Common myeloid progenitor, CD34-positive (primary cell): ENCODE data around the gene TMEM131.

Experiments
- CTCF ChIA-PET: fragments of 350-600 bp; sonication (Branson Sonifier 250); formaldehyde crosslinking; loops from one replicate; lab custom pipeline; 2021; ENCODE audit warnings: antibody characterized with exemption; lab: Charles Lee
- POLR2A ChIA-PET: fragments of 350-600 bp; sonication (Branson Sonifier 250); formaldehyde crosslinking; loops from one replicate; lab custom pipeline; 2021; ENCODE audit warnings: antibody characterized with exemption; lab: Charles Lee
- DNase-seq, 3 donors: peaks; one replicate each; pipeline versions ENCODE4 v3.0.0 to v3.0.0-alpha.2; 2013
- H3K27ac ChIP-seq, 2 experiments: 1 replicate in 1 of 2; 2 replicates in 1 of 2; pipeline ENCODE4 v1.7.0; 2013; ENCODE audit warnings: inconsistent platforms in 2 of 2, low read length in 2 of 2, mild to moderate bottlenecking in 2 of 2, low read depth in 1 of 2, moderate library complexity in 1 of 2; ENCODE audit not compliant: severe bottlenecking in 2 of 2, insufficient read depth in 1 of 2, poor library complexity in 1 of 2
- H3K27me3 ChIP-seq, 5 experiments: replicated peaks in 2 of 5; 1 replicate in 3 of 5; 2 replicates in 2 of 5; pipeline versions ENCODE4 v1.6.1 to v1.7.0; 2013; ENCODE audit warnings: low read length in 4 of 5, mild to moderate bottlenecking in 2 of 5, moderate library complexity in 2 of 5, inconsistent platforms in 1 of 5; ENCODE audit not compliant: insufficient read depth in 5 of 5, control insufficient read depth in 4 of 5
- H3K36me3 ChIP-seq, 4 experiments: 1 replicate in 2 of 4; 2 replicates in 2 of 4; pipeline versions ENCODE4 v1.6.1 to v1.7.0; 2013; ENCODE audit warnings: low read length in 3 of 4, control low read depth in 1 of 4, mild to moderate bottlenecking in 1 of 4; ENCODE audit not compliant: control insufficient read depth in 4 of 4, insufficient read depth in 4 of 4
- H3K4me1 ChIP-seq, 4 experiments: 1 replicate in 3 of 4; 2 replicates in 1 of 4; pipeline versions ENCODE4 v1.6.1 to v1.7.1; 2013; ENCODE audit warnings: low read length in 3 of 4, mild to moderate bottlenecking in 3 of 4, control low read depth in 1 of 4, inconsistent platforms in 1 of 4, moderate library complexity in 1 of 4; ENCODE audit not compliant: control insufficient read depth in 4 of 4, insufficient read depth in 4 of 4; ENCODE audit errors: control extremely low read depth in 1 of 4
- H3K4me3 ChIP-seq, 7 experiments: 1 replicate in 4 of 7; 2 replicates in 3 of 7; pipeline versions ENCODE4 v1.5.1 to v1.7.0; 2013; ENCODE audit warnings: mild to moderate bottlenecking in 7 of 7, low read length in 6 of 7, moderate library complexity in 6 of 7, inconsistent platforms in 2 of 7, low read depth in 2 of 7, control low read depth in 1 of 7; ENCODE audit not compliant: insufficient read depth in 4 of 7, control insufficient read depth in 1 of 7; ENCODE audit errors: extremely low read depth in 1 of 7
- H3K9me3 ChIP-seq, 5 experiments: 1 replicate in 4 of 5; 2 replicates in 1 of 5; pipeline versions ENCODE4 v1.6.1 to v1.7.1; 2013; ENCODE audit warnings: low read length in 4 of 5, mild to moderate bottlenecking in 2 of 5, inconsistent platforms in 1 of 5, low read depth in 1 of 5, moderate library complexity in 1 of 5; ENCODE audit not compliant: control insufficient read depth in 4 of 5, insufficient read depth in 2 of 5; ENCODE audit errors: control extremely low read depth in 1 of 5
- WGBS: methylation state at CpG from one replicate; pipeline ENCODE4 v1.1.5; 2013; ENCODE audit not compliant: insufficient coverage; 5-methylcytosine and 5-hydroxymethylcytosine counted together

Gene TMEM131

DNA sequence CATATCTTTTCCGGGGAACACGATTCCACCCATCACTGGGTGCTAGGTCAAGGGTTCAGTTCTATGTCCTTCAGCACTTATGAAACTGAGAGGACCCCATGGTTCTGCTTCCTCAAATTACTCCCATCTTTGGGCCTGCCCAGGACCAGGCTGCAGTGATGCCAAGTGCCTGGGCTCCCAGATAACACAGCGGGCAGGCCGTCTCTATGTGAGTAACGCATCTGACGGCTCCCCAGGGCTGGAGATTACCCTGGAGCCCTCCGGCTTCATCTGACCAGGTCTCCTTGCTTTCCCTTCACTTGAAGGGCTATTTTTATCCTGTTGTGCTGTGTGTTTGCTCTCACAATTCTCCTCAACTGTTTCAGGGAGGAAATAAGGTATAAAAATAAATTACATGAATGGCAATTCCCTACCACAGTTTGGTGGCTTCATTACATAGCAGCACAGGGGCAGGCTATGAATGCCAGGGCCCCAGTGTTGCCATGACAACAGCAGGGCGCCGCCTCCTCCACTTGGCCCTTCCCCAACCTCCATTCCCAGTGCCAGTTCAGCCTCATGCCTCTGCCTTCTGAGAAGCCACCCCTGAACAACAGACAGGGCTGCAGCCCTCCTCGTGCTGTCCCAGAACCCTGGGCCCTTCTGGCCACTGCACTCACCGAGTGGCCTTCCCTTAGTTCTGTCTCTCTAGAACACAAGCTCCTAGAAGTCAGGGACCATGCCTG lies 25.4 kb upstream of the TMEM131 start:
- Histone ChIP-seq H3K4me1 (peaks cover 0 to 4% (median 2%) of the 10 kb centered on the region in 4 experiments), H3K4me3 (no peak overlapping the region), H3K36me3 (no peaks in the 10 kb centered on the region), H3K27ac (no peak overlapping the region), H3K9me3 (peaks cover 0 to 2% (median 0%) of the 10 kb centered on the region in 5 experiments), H3K27me3 (no peaks in the 10 kb centered on the region)
- POLR2A ChIA-PET: no interaction called here
- no peak for DNase-seq
- CTCF ChIA-PET: interaction anchor here (1.8 kb wide), 1 partner anchor 16 kb away, joined by 3 read pairs; no protein-coding TSS in a partner anchor
- 93% methylated on average over 10 of the region's 11 CpGs for WGBS

DNA sequence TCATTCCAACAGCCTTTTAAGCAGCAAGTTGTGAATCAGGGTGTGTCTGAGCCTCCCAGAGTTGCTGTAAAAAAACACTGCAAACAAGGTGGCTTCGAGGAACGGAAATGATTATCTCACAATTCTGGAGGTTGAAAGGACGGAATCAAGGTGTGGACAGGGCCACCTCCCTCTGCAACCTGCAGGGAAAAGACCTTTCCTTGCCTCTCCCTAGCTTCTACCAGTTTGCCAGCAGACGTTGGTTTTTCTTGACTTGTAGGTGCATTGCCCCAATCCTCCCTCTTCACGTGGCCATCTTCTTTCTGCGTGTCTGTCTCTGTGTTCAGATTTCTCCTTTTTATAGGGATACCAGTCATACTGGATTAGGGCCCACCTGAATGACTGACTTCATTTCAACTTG lies 24.8 kb upstream of the TMEM131 start:
- no peak for DNase-seq
- H3K36me3 ChIP-seq: no peaks in the 10 kb centered on the region
- ChIA-PET CTCF (no interaction called here), POLR2A (no interaction called here)
- no peak overlapping the region for H3K27ac ChIP-seq
- no peaks in the 10 kb centered on the region for H3K4me1 ChIP-seq
- no peaks in the 10 kb centered on the region for H3K27me3 ChIP-seq
- H3K4me3 ChIP-seq: no peak overlapping the region
- WGBS: 98% methylated on average over 6 of the region's 6 CpGs
- peaks cover 0 to 2% (median 0%) of the 10 kb centered on the region in 5 experiments for H3K9me3 ChIP-seq

- CTCF ChIA-PET: interaction anchor here (0.9 kb wide), 1 partner anchor 20 kb away, joined by 3 read pairs; no protein-coding TSS in a partner anchor
- DNase-seq: no peak
- Histone ChIP-seq H3K27ac (no peak overlapping the region), H3K4me3 (no peak overlapping the region), H3K9me3 (peaks cover 0 to 2% (median 0%) of the 10 kb centered on the region in 5 experiments), H3K27me3 (no peaks in the 10 kb centered on the region), H3K36me3 (no peaks in the 10 kb centered on the region), H3K4me1 (peaks cover 0 to 4% (median 0%) of the 10 kb centered on the region in 4 experiments)
- 92% methylated on average over 4 of the region's 7 CpGs for WGBS
- POLR2A ChIA-PET: no interaction called here
Observed at GRCh38 chr2:98016908-98017670, 21.3 kb upstream of the TMEM131 start.

- Histone ChIP-seq H3K4me3 (no peak overlapping the region), H3K4me1 (peaks cover 0 to 4% (median 0%) of the 10 kb centered on the region in 4 experiments), H3K27me3 (no peaks in the 10 kb centered on the region), H3K36me3 (no peaks in the 10 kb centered on the region), H3K27ac (no peak overlapping the region), H3K9me3 (peaks cover 0 to 2% (median 0%) of the 10 kb centered on the region in 5 experiments)
- POLR2A ChIA-PET: no interaction called here
- no peak for DNase-seq
- CTCF ChIA-PET: interaction anchor here (1.2 kb wide), 1 partner anchor 15 kb away, joined by 3 read pairs; no protein-coding TSS in a partner anchor
- WGBS: 50% methylated on average over 1 of the region's 1 CpG
Observed at GRCh38 chr2:98015671-98016070, 19.9 kb upstream of the TMEM131 start.

DNA sequence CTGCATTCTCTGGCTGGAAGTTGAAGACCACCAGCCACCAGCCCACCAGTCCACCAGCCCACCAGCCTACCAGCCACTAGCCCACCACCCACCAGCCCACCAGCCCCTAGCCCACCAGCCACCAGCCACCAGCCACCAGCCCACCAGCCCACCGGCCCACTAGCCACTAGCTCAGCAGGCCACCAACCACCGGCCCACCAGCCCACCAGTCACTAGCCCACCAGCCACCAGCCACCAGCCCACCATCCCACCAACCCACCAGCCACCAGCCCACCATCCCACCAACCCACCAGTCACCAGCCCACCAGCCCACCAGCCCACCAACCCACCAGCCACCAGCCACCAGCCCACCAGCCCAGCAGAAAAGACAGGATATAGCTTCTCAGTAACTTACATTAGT lies 18.6 kb upstream of the TMEM131 start:
- ChIA-PET CTCF (no interaction called here), POLR2A (no interaction called here)
- DNase-seq: no peak
- Histone ChIP-seq H3K36me3 (no peaks in the 10 kb centered on the region), H3K4me3 (no peak overlapping the region), H3K27ac (no peak overlapping the region), H3K4me1 (peaks cover 0 to 4% (median 0%) of the 10 kb centered on the region in 4 experiments), H3K27me3 (no peaks in the 10 kb centered on the region), H3K9me3 (no peaks in the 10 kb centered on the region)
- WGBS: no CpG with 5 or more reads among the region's 2 CpGs

DNA sequence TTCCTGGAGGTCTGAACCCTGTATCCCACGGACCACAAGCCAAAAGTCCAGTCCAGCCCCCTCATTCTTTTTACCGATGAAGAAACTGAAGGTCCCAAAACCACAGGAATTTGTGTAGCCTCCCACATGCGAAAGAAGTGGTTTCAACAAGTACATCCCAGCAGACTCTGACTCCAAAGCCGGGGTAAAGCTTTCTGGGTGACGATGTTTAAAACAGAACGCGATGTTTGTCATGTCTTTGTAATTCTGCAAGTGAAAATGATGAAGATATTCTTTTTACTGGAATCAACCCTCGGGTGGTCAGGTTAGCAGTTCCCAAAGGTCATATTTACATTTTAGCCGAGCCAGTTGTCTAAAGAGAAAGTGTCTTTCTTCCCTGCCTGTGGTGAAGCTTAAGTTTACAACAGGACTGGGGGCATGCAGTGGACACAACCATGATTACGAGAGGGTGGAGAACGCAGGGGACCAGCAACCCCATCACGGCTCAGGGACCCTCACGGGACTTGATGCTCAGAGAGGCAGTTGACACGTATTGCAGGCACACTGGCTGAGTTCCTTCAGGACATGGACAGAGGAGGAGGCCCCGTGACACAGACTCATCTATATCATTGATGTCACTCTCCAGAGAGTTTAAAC lies 17.8 kb upstream of the TMEM131 start:
- no peaks in the 10 kb centered on the region for H3K36me3 ChIP-seq
- CTCF ChIA-PET: no interaction called here
- POLR2A ChIA-PET: no interaction called here
- H3K9me3 ChIP-seq: no peaks in the 10 kb centered on the region
- no peak overlapping the region for H3K4me3 ChIP-seq
- no peak overlapping the region for H3K27ac ChIP-seq
- DNase-seq: no peak
- H3K27me3 ChIP-seq: no peaks in the 10 kb centered on the region
- peaks cover 0 to 4% (median 0%) of the 10 kb centered on the region in 4 experiments for H3K4me1 ChIP-seq
- WGBS: 91% methylated on average over 14 of the region's 15 CpGs
